Loucy (cell line): ENCODE data around the gene CCDC137.
A peak's percentile ranks its signal among the peaks of the same experiment; 100 is the strongest.

Experiments
- H2AFZ ChIP-seq: fragments of 200-600 bp; sonication (generic); 2 replicates; pipeline ENCODE4 v1.6.0; 2016; ENCODE audit warnings: antibody characterized with exemption, mild to moderate bottlenecking, low read length, moderate library complexity
- H3F3A ChIP-seq: fragments of 200-600 bp; 2 replicates; pipeline ENCODE4 v1.6.0; 2016; ENCODE audit warnings: antibody characterized with exemption, low read depth, mild to moderate bottlenecking
- H3K27me3 ChIP-seq: fragments of 200-600 bp; sonication (generic); 2 replicates; pipeline ENCODE4 v1.6.1; 2014; ENCODE audit warnings: low read length, mild to moderate bottlenecking; ENCODE audit not compliant: insufficient read depth, poor library complexity, severe bottlenecking
- H3K36me3 ChIP-seq: fragments of 200-600 bp; sonication (generic); 2 replicates; pipeline ENCODE4 v1.6.1; 2016; ENCODE audit warnings: low read length; ENCODE audit not compliant: insufficient read depth
- H3K4me1 ChIP-seq: fragments of 200-600 bp; sonication (generic); 2 replicates; pipeline ENCODE4 v1.5.1; 2014; ENCODE audit warnings: low read length, mild to moderate bottlenecking; ENCODE audit not compliant: insufficient read depth, poor library complexity, severe bottlenecking
- H3K4me2 ChIP-seq: fragments of 200-600 bp; sonication (generic); 2 replicates; pipeline ENCODE4 v1.6.0; 2014; ENCODE audit warnings: antibody characterized with exemption, low read length, low read depth, mild to moderate bottlenecking; ENCODE audit not compliant: poor library complexity, severe bottlenecking
- H3K4me3 ChIP-seq: fragments of 200-600 bp; sonication (generic); 2 replicates; pipeline ENCODE4 v1.5.1; 2014; ENCODE audit warnings: low read length, mild to moderate bottlenecking, mixed read lengths; ENCODE audit not compliant: poor library complexity, severe bottlenecking
- H3K79me2 ChIP-seq: fragments of 200-600 bp; sonication (generic); 2 replicates; pipeline ENCODE4 v1.6.1; 2014; ENCODE audit warnings: low read length; ENCODE audit not compliant: insufficient read depth
- H3K9ac ChIP-seq: fragments of 200-600 bp; sonication (generic); 2 replicates; pipeline ENCODE4 v1.6.0; 2014; ENCODE audit warnings: mild to moderate bottlenecking, low read depth, low read length, moderate library complexity; ENCODE audit not compliant: poor library complexity, severe bottlenecking
- H3K9me2 ChIP-seq: fragments of 200-600 bp; sonication (generic); replicated peaks from 2 replicates; pipeline ENCODE4 v1.6.1; 2016; ENCODE audit warnings: low read depth, low read length, mixed read lengths
- H3K9me3 ChIP-seq: fragments of 200-600 bp; sonication (generic); 2 replicates; pipeline ENCODE4 v1.6.1; 2014; ENCODE audit warnings: mild to moderate bottlenecking, antibody characterized with exemption, low read length, low read depth; ENCODE audit not compliant: insufficient read depth
- H4K20me1 ChIP-seq: fragments of 200-600 bp; sonication (generic); 2 replicates; pipeline ENCODE4 v1.6.0; 2014; ENCODE audit warnings: antibody characterized with exemption, low read length, mild to moderate bottlenecking; ENCODE audit not compliant: insufficient read depth, poor library complexity, severe bottlenecking
- EZH2phosphoT487 ChIP-seq: fragments of 200-600 bp; IDR thresholded peaks from 2 replicates; pipeline ENCODE4 v1.6.1; 2018; ENCODE audit warnings: antibody characterized with exemption, mild to moderate bottlenecking, moderate library complexity, borderline replicate concordance
- TF ChIP-seq, protein P1 (sequence below): fragments of 200-600 bp; sonication (generic); conservative IDR thresholded peaks from 2 replicates; pipeline ENCODE4 v1.5.1; 2014; ENCODE audit warnings: mild to moderate bottlenecking, antibody characterized with exemption, low read length

CCDC137 gene

GRCh38 chr17:81655378-81656117, 11.0 kb upstream of the CCDC137 start:
- no peaks in the 10 kb centered on the region for H3K27me3 ChIP-seq
- H3K79me2 ChIP-seq: no peaks in the 10 kb centered on the region
- H3K4me3 ChIP-seq: no peak overlapping the region
- H3F3A ChIP-seq: no peaks in the 10 kb centered on the region
- no peaks in the 10 kb centered on the region for H4K20me1 ChIP-seq
- no peaks in the 10 kb centered on the region for H3K9me2 ChIP-seq
- H3K9me3 ChIP-seq: no peaks in the 10 kb centered on the region
- H3K4me1 ChIP-seq: peaks cover 32% of the 10 kb centered on the region
- no peaks in the 10 kb centered on the region for H3K36me3 ChIP-seq
- no peak for TF ChIP-seq EZH2phosphoT487
- TF ChIP-seq, protein P1, sequence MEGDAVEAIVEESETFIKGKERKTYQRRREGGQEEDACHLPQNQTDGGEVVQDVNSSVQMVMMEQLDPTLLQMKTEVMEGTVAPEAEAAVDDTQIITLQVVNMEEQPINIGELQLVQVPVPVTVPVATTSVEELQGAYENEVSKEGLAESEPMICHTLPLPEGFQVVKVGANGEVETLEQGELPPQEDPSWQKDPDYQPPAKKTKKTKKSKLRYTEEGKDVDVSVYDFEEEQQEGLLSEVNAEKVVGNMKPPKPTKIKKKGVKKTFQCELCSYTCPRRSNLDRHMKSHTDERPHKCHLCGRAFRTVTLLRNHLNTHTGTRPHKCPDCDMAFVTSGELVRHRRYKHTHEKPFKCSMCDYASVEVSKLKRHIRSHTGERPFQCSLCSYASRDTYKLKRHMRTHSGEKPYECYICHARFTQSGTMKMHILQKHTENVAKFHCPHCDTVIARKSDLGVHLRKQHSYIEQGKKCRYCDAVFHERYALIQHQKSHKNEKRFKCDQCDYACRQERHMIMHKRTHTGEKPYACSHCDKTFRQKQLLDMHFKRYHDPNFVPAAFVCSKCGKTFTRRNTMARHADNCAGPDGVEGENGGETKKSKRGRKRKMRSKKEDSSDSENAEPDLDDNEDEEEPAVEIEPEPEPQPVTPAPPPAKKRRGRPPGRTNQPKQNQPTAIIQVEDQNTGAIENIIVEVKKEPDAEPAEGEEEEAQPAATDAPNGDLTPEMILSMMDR: no peak
- H2AFZ ChIP-seq: no peak overlapping the region
- H3K9ac ChIP-seq: no peak overlapping the region
- H3K4me2 ChIP-seq: no peak overlapping the region

DNA sequence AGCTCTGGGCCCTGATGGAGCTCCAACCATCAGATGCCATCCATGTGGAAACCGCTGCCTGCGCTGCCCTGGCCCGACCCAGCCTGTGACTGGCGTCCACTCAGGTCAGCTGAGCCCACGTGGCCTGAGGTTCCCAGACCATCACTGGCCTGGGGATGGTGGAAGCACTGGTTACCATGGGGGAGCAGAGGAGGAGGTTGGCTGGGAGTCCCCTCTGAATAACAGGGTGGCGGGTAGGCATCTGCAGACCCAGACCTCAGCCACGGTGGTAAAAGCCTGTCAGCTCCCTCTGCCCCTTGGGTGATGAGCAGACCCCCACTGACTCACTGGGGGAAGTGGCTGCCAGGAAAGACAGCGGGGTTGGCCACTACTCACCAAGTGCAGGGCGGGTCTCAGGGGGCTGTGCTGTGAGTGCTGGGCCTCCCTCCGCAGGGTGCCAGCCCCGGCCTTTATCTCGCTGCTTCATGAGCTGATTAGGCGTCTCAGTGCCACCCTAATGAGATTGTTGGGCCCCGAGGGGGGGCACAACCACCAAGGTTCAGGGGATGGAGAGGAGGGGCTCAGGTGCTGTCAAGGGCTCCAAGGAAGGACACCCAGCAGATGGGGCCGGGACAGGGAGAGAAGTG, 10.3 kb upstream of the CCDC137 start, which contains the start of gene PDE6G:
Gene PDE6G (minus strand): TSS at position 425 of the 626 bp plus-strand sequence. CDS start 3,237 bp downstream, outside the sequence.
- peaks cover 32% of the 10 kb centered on the region for H3K4me1 ChIP-seq
- no peak within 1 kb of the TSS for H2AFZ ChIP-seq
- no peaks in the 10 kb centered on the region for H3K79me2 ChIP-seq
- no peaks in the 10 kb centered on the region for H3K27me3 ChIP-seq
- H3K9ac ChIP-seq: peak within 1 kb of the TSS; percentile 37
- TF ChIP-seq, protein P1: no peak
- TF ChIP-seq EZH2phosphoT487: no peak
- H3K4me2 ChIP-seq: peak within 1 kb of the TSS; percentile 55
- no peaks in the 10 kb centered on the region for H3K36me3 ChIP-seq
- no peaks in the 10 kb centered on the region for H3F3A ChIP-seq
- H3K9me3 ChIP-seq: no peaks in the 10 kb centered on the region
- H4K20me1 ChIP-seq: no peaks in the 10 kb centered on the region
- H3K9me2 ChIP-seq: no peaks in the 10 kb centered on the region
- peak within 1 kb of the TSS; percentile 16 for H3K4me3 ChIP-seq

GRCh38 chr17:81656835-81657234, 9.7 kb upstream of the CCDC137 start:
- Histone ChIP-seq H3K4me2 (peak overlapping the region; percentile 55), H2AFZ (no peak overlapping the region), H3K9me2 (no peaks in the 10 kb centered on the region), H3K9ac (peak overlapping the region; percentile 37), H3K9me3 (no peaks in the 10 kb centered on the region), H3F3A (no peaks in the 10 kb centered on the region), H3K27me3 (no peaks in the 10 kb centered on the region), H3K4me1 (peaks cover 32% of the 10 kb centered on the region), H3K36me3 (no peaks in the 10 kb centered on the region), H3K4me3 (peak overlapping the region; percentile 16), H3K79me2 (no peaks in the 10 kb centered on the region), H4K20me1 (no peaks in the 10 kb centered on the region)
- TF ChIP-seq, protein P1: no peak
- no peak for TF ChIP-seq EZH2phosphoT487
